Epithelial cell of esophagus (primary cell): ENCODE results near the gene PPP2R2B.

Experiments used
- DNase-seq: peaks from one replicate; pipeline ENCODE4 v3.0.0; 2010; ENCODE audit warnings: low read depth
- H3K4me3 ChIP-seq: 2 replicates; pipeline ENCODE4 v1.5.1; 2011; ENCODE audit warnings: mild to moderate bottlenecking, low read length, control low read depth
- CTCF ChIP-seq: IDR thresholded peaks from 2 replicates; pipeline ENCODE4 v1.5.1; 2011; ENCODE audit warnings: low read depth, mild to moderate bottlenecking, low read length, control low read depth, inconsistent platforms; ENCODE audit not compliant: insufficient read depth; ENCODE audit errors: missing control alignments

PPP2R2B gene

GRCh38 chr5:146725025-146725424, 153.5 kb downstream of the PPP2R2B start:
- no peak for TF ChIP-seq CTCF

GRCh38 chr5:146722361-146722779, 156.2 kb downstream of the PPP2R2B start:
- no peak for TF ChIP-seq CTCF
- no peak overlapping the region for H3K4me3 ChIP-seq
- peak; percentile 68 for DNase-seq

More at GRCh38 chr5:146725025-146725424, 153.5 kb downstream of the PPP2R2B start:
- no peak overlapping the region for H3K4me3 ChIP-seq
- DNase-seq = no peak

- no peak for DNase-seq
- no peak for TF ChIP-seq CTCF
- H3K4me3 ChIP-seq = no peak overlapping the region
These were observed 157.3 kb downstream of the PPP2R2B start for GRCh38 chr5:146721073-146721815.

- no peak for TF ChIP-seq CTCF
- H3K4me3 ChIP-seq = no peak overlapping the region
- DNase-seq = no peak
These were observed 158.4 kb downstream of the PPP2R2B start for GRCh38 chr5:146720107-146720506.

GRCh38 chr5:146719179-146719578, 159.4 kb downstream of the PPP2R2B start:
- no peak overlapping the region for H3K4me3 ChIP-seq
- no peak for TF ChIP-seq CTCF
- DNase-seq = no peak

GRCh38 chr5:146718609-146719008, 159.9 kb downstream of the PPP2R2B start:
- H3K4me3 ChIP-seq = no peak overlapping the region
- no peak for TF ChIP-seq CTCF
- peak; percentile 43 for DNase-seq

GRCh38 chr5:146717951-146718350, 160.6 kb downstream of the PPP2R2B start:
- no peak for TF ChIP-seq CTCF
- H3K4me3 ChIP-seq = no peak overlapping the region
- DNase-seq = no peak
